ENCODE data around the gene MYOCOS.
"Not testable (repeated sequence)": the region's sequence is repeated elsewhere in the genome, so short reads cannot be mapped to it uniquely, and the experiment has no call there.

MYOCOS gene, protein sequence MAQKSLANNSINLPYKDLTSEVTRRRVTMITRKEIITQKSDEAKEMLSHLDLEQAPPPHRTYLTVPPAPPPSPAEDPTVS

DNA sequence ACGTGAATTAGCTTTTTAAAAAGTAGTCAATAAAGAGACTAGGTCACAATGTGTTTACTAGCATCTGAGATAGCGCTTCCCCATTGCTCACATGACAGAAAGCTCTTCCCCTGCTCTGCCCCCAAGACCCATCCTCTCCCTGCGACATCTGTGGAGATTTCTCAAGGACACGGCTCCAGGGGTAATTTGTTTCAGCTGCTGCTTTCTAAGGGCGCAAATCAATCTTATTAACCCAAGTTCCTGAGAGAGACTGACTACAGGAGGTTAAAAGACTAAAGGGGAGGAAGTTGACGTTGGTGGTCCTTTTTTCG is at the start of gene MYOCOS:
TSS of gene MYOCOS (plus strand) at position 92 of the 311 bp plus-strand sequence. CDS start 1,641 bp downstream, outside the sequence.
- no peak for DNase-seq (ENCODE audit: low read depth)

DNA sequence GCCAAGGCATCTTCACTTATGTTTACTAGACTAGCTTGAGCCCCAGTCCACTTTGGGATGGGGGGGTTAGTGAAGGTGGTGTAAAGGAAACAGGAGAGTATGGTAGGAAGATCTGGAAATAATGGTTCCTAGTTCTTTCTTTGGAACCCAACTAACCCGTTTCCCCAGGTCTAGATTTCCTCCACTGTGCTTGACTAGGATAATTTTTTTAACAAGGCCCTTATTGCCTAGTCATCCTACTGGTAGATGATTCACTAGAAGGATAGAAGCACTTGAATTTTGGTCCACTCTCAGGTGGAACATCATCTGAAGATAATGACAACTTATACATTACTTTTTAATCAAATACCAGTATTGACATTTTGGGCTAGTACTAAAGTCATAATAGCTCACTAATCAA is 45.9 kb upstream of the MYOCOS start:
- DNase-seq (ENCODE audit: low read depth) = no peak

DNA sequence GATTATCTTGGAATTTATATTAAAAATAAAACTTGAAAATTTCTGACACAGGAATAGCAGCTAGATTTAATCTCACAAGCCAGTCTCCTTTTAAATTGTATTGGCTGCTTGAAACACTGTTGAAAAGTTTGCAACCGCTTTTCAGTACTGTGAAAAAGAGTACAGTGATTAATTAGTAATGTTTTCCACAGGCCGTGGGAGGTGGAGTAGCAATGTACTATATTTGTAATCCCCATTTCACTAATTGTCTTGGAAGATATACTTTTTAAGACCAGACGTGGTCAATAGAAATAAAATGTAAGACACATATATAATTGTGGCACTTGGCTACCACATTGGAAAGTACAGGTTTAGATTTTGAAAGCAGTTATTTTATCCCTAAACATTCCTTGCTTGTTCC is 40.8 kb upstream of the MYOCOS start:
- no peak for DNase-seq (ENCODE audit: low read depth)

DNA sequence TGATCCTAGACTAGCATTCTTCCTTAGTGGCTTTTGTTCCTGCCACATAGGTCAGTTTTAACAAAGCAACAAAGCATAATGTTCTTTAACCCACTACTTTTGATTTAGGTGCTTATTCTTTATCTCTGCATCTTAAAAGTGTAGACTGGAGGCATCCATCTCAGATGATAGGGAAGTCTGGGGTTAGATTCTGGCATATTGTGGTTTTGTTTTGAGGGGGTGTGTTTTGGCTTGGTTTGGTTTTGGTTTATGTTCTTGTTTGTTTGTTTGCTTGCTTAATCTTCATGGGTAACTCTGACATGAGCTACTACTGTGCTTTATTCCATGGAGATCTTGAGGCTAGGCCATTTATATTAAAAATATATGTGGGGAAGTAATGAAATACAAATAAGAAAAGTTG is 40.3 kb upstream of the MYOCOS start:
- DNase-seq (ENCODE audit: low read depth) = no peak

DNA sequence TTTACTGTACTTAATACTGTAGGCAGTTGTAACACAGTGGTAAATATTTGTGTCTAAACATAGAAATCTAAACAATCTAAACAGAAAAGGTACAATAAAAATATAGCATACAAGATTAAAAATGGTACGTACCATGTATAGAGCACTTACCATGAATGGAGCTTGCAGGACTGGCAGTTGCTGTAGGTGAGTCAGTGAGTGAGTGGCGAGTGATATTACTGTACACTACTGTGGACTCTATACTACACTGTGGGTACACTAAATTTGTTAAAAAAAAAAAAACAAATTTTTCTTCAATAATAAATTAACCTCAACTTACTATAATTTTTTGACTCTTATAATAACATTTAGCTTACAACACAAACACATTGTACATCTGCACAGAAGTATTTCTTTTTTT is 39.5 kb upstream of the MYOCOS start:
- no peak for DNase-seq (ENCODE audit: low read depth)

DNA sequence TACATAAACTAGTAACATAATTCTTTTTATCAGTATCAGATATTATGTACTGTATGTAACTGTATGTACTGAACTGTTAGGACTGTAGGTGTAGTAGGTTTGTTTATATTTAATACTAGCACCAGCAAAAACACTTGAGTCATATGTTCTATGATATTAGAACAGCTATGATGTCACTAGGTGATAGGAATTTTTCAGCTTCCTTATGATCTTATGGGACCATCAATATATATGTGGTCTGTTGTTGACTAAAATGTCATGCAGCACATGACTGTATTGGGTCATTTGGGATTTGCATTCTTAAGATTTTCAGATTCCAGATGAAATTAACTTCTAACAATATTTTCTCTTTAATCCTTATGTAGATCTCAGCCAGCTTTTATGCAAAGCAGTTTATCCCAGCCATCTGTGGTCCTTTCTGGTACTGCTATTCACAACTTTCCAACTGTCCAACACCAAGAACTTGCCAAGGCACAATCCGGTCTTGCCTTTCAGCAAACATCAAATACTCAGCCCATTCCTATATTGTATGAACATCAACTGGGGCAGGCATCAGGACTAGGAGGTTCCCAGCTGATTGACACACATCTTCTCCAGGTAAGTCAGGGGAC is 38.3 kb upstream of the MYOCOS start:
- no peak for DNase-seq (ENCODE audit: low read depth)

DNA sequence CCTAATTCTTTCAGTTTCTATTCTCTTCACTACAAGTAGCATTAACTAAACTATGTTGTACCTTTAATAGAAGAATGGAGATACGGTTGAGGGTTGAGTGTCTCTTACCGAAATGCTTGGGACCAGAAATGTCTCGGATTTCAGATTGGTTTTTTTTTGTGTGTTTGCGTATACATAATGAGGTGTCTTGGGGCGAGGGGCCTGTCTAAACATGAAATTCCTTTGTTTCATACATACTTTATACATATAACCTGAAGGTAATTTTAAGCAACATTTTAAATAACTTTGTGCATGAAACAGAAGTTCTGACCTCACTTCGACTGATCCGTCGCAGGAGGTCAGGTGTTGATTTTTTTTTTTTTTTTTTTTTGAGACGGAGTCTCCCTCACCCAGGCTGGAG is 36.3 kb upstream of the MYOCOS start:
- no peak for DNase-seq (ENCODE audit: low read depth)

DNA sequence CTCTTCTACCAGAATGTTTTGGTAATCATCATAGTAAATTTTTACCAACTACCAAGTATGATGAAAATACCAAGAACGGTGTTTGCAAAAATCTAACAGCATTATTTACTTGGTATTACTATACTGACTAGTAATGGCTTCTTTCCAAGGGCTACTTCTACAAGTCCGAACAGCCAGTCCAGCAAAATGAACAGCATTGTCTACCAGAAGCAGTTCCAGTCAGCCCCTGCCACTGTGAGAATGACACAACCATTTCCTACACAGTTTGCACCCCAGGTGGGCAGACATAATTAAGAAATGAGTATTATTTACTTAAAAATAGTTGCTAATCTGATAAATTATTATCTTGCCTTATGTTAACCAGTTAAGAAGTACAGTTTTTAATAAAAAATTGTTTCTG is 33.8 kb upstream of the MYOCOS start:
- no peak for DNase-seq (ENCODE audit: low read depth)

DNA sequence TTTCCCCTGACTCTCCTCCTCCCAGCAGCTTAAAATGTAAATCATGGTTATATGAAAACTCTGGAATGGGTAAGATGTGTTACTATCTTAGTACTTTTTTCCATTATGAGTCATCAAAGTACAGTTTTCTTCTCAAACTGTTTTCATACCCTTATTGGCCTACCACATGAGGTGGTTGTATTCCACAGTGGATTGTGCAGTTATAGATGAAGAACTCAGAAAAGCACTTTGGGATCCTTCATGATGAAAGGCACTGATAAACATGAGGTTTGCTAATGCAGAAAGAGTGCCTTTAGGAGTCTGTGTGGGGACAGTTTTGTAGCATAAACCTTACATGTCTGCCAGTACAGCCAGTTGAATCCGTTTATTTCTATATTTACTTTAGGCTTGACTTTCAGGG is 32.0 kb upstream of the MYOCOS start:
- no peak for DNase-seq (ENCODE audit: low read depth)

DNA sequence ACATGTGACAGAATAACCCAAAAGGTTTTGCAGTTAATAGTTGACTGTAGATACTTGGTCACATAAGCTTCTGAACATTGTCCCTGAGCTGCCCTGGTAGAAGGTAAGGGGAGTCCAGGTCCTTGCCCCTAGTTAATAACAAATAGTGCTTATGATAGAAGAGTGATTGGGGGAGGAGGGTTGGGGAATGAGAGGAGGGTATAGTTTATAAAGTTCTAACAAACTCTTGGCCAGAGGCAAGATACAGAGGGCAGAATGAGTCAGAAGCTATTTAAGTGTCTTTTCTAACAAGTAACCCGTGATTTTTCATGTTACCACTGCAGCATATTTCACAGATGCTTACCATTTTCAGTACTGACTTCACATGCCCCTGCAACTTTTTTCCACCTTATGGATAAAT is 26.7 kb upstream of the MYOCOS start:
- no peak for DNase-seq (ENCODE audit: low read depth)

DNA sequence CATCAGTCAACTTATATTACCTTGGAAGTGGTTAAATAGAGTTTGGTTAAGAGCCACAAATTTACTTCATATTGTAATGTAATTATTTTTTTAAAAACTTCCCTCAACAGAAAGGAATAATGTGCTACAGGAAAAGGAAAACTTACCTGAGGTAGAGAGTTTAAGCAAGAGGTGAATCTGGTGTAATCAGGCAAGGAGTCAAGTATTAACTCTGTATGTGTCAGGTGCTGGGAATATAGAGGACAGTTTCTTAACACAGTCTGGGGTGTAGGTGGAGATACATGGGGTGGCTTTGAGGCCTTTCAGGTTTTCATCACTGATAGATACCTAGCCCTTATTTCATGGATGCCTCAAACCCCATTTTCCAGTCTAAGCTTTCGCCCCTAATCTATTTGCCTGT is 25.9 kb upstream of the MYOCOS start:
- DNase-seq (ENCODE audit: low read depth) = no peak

DNA sequence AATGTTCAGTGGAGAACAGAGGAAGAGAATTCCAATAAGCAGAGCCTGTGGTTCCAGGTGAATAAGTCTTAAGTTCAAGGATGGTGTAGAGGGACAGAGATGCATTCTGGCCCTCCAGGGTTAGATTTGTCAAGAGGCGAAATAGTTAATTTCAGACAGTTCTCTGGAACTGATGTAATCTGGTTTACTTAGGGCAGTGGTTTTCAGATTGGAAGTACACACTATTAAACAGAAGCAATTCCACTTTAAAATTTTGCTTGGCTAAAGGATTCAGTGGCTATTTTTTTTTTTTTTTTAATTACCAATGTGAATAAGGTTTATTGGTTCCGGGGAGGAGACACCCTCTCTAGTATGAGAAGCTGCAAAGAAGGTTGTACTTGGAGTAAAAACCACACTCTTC is 25.3 kb upstream of the MYOCOS start:
- DNase-seq (ENCODE audit: low read depth) = no peak

DNA sequence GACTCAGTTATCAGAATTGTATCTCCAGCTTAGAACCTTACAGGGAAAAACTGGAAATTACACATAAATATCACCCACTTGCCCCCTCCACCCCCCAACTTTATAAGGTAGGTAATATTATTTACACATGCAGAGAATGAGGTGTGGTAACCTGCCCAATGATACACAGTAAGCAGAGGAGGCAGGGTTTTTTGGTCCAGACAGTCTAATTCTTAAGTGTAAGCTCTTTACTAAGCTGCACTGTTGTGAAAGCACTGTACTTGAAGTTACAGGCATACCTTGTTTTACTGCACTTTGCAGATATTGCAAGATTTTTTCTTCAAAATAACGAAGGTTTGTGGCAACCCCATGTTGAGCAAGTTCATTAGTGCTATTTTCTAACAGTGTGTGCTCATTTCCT is 24.8 kb upstream of the MYOCOS start:
- DNase-seq (ENCODE audit: low read depth) = no peak

DNA sequence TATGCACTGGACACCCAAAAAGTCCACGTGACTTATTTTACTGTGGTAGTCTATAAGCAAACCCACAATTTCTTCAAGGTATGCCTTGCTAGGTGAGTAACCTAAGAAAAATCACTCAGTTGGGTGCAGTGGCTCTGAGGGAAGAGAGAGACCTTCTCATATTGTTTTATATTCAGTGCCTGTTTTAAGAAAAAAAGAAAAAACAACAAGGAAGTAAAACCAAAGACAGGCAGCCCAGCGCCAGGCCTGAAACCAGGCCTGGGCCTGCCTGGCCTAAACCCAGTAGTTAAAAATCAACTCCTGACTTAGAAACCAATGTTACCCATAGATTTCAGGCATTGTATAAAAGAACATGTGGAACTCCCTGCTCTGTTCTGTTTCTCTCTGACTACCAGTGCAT is 21.7 kb upstream of the MYOCOS start:
- not testable (repeated sequence) for DNase-seq (ENCODE audit: low read depth)

DNA sequence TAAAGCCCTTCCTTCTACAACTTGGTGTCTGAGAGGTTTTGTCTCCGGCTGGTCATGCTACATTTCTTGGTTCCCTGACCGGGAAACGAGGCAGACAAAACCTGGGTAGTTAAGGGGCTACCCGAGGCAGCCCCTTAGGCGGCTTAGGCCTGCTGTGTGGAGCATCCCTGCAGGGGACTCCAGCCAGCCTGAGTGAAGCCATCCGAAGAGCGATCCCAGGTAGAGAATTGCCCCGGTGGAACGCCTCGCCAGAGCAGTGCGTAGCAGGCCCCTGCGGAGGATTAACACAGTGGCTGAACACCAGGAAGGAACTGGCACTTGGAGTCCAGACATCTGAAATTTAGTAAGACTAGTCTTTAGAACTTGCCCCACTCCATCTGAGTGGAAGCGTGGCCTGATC is 21.2 kb upstream of the MYOCOS start:
- no peak for DNase-seq (ENCODE audit: low read depth)

DNA sequence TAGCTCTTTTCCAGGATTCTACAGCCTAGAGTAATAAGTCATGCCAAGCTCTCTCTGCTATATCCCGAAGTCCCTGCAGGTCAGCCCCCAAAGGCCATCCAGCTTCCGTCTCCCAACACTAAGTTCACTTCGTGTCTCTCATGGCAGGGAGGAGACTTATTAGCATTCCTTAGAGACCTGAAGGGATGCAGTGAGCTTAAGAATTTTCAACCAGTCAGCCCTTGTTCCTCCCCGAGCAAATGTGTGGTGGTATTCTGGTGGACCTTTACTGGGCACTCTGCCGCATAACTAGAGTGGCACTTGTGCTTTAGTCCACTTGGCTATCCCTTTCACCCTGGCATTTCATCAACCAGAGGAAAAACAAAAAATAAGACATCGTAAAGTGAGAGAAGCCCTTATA is 19.0 kb upstream of the MYOCOS start:
- DNase-seq (ENCODE audit: low read depth) = not testable (repeated sequence)

DNA sequence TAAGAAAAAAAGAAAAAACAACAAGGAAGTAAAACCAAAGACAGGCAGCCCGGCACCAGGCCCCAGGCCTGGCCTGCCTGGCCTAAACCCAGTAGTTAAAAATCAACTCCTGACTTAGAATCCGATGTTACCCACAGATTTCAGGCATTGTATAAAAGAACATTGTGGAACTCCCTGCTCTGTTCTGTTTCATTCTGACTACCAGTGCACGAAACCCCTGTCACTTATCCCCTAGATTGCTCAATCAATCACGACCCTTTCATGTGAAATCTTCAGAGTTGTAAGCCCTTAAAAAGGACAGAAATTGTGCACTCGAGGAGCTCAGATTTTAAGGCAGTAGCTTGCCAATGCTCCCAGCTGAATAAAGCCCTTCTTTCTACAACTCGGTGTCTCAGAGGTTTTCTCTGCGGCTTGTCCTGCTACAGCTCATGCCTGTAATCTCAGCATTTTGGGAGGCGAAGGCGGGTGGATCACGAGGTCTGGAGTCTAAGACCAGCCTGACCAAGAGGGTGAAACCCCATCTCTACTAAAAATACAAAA is 15.6 kb upstream of the MYOCOS start:
- no peak for DNase-seq (ENCODE audit: low read depth)

DNA sequence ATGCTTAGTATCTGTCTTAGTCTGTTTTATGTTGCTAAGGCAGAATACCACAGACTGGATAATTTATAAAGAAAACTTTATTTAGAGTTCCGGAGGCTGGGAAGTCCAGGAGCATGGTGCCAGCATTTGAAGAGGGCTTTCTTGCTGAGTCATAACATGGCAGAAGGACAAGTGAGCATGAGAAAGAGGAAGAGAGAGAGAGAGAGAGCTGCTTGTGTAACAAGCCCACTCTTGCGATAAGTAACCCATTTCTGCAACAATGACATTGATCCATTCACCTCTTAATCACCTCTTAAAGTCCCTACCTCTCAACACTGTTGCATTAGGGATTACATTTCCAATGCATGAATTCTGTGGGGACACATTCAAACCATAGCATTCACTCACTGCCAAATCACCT is 11.7 kb upstream of the MYOCOS start:
- DNase-seq (ENCODE audit: low read depth) = no peak

DNA sequence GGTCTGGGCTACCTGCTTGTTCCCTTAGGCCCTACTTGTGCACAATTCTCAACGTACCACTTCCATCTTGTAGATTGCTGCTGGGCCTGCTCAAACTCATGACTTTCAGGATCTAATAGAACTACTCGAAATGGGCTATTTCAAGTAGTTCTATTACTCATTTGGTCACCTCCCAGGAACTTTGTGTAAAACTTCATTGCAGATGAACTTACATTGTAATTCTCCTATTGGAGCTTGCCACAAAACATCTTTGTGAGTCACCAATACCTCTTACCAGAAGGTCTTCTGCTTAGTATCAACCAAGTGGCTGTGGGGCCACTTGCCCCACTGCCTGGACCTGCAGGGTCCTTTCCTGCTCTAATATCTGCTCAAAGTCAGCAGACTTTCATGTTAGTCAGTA is 10.7 kb upstream of the MYOCOS start:
- DNase-seq (ENCODE audit: low read depth) = no peak

DNA sequence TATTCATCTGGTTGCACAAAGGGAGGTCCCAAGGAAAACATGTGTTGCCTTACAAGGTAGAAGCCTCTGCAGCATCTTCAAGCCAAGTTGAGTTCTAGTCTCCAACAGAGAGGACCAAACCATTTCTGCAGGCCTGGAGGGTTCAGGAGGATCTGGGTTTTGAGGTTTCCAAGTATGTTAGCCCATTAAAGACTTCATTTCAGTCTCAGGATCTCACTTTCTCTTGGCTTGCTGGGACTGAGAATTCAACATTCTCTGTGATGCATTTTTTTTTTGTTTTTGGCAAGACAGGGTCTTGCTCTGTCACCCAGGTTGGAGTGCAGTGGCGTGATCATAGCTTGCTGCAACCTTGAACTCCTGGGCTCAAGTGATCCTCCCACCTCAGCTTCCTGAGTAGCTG is 8.8 kb upstream of the MYOCOS start:
- DNase-seq (ENCODE audit: low read depth) = no peak

DNA sequence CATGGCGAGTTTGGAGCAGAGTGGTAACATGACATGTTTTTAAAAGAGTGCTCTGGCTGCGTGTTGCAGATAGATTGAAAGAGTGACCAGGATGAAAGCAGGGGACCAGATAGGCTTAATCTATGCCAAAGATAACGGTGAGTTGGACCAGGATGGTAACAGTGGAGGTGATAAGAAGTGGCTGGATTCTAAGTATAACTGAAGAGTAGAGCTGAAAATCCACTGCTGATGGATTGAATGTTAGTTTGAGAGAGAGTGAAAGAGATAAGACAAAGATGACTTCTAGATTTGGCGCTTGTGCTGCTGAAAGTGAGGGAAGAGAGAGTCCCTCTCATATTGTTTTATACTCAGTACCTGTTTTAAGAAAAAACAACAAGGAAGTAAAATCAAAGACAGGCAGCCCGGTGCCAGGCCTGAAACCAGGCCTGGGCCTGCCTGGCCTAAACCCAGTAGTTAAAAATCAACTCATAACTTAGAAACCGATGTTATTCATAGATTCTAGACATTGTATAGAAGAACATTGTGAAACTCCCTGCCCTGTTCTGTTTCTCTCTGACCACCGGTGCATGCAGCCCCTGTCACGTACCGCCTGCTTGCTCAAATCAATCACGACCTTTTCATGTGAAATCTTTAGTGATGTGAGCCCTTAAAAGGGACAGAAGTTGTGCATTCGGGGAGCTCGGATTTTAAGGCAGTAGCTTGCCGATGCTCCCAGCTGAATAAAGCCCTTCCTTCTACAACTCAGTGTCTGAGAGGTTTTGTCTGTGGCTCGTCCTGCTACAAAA is 6.7 kb upstream of the MYOCOS start:
- DNase-seq (ENCODE audit: low read depth) = not testable (repeated sequence)

DNA sequence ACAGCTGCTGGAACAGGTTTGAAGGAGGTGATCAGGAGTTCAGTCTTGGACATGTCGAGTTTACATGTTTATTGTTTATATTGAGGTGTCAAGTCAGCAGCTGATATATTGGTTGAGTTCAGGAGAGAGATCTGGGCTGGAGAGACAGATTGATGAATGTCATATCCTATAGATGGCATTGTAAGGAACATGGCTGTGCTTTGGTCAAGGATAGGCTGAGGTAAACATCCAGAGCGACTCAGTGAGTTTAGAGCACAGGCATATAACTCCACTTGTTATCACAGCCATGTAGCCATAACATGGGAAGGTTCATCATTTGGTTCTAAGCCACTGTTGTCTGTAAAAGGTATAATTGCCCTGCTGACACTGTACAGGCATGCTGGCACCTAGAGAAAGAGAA is 5.5 kb upstream of the MYOCOS start:
- no peak for DNase-seq (ENCODE audit: low read depth)

DNA sequence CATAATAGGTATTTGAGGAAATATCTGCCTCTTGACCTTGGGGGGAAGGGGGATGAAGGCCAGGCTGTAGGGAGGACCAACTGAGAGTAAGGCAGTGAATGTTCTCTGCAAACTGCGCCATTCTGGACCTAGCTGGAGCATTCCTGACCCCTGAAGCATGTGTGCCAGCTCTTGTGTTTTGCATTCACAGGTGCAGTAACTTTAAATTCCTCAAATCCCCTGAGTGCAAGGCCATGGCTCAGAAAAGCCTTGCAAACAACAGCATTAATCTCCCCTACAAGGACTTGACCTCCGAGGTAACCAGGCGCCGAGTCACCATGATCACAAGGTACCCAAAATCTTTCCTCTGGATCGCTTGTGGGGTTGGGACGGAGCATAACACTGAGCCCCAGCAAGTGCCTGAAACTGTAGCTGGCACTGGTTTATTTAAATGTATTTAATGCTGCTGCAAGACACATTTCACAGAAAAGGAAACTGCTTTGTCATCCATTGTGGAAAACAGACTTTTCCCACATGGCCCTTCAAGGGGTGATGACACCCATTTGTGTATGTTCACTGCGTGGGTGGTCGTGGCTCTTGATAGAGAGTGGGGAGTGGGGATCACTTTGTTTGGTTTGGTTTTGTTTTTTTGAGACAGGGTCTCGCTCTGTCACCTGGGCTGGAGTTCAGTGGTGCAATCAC is 1.7 kb downstream of the MYOCOS start:
- DNase-seq (ENCODE audit: low read depth) = no peak

Measured in activated T-helper 1 cell treated with Interleukin-2 at 50 U/mL for 16 hours (primary cell).